ENCODE results near the gene R3HDM4. TPM values are rescaled to one million over a fixed set of nuclear protein-coding genes. Genes with fewer than 3 reads are reported as not detected.

Gene R3HDM4
- total RNA-seq, 1 experiment from 2014 or later = 57.7 TPM

DNA sequence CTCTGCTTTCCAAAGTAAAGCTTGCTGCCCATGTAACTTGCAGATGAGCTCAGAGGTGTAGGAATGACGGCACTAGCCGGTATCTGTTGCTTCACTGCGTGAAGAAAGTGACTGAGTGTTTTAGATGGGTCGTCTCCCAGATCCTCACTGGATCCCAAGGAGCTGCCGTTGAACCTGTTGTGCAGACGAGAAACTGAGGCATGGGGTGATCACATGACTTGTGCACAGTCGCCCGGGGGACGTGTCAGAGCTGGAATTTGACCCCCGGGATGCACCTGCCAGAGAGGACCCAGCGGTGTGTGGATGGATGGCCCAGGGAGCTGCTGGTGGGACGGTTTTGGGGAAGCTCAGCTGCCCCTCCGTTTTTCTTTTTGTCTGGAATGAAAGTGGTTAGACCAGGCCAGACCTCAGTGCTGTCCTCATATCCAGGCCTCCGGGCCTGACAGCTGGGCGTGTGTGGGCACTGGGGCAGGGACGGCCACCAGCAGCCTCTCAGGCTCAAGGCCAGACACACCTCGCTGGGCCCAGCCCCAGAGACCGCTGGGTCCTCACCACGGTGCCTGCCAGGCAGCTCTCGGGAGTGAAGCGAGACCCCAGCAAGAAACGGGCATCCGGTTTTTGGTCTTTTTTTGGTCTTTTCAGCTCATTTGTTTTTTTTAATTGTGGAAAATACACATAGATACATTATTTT lies 25.4 kb upstream of the R3HDM4 start:
- no peaks in the 10 kb centered on the region for H3K27me3 Mint-ChIP-seq (ENCODE audit: insufficient read depth, unreplicated experiment)
- H3K27me3 ChIP-seq (replicated peaks; ENCODE audit: control insufficient read depth, insufficient read depth, low read length) = no peaks in the 10 kb centered on the region
- TF ChIP-seq, protein P1, sequence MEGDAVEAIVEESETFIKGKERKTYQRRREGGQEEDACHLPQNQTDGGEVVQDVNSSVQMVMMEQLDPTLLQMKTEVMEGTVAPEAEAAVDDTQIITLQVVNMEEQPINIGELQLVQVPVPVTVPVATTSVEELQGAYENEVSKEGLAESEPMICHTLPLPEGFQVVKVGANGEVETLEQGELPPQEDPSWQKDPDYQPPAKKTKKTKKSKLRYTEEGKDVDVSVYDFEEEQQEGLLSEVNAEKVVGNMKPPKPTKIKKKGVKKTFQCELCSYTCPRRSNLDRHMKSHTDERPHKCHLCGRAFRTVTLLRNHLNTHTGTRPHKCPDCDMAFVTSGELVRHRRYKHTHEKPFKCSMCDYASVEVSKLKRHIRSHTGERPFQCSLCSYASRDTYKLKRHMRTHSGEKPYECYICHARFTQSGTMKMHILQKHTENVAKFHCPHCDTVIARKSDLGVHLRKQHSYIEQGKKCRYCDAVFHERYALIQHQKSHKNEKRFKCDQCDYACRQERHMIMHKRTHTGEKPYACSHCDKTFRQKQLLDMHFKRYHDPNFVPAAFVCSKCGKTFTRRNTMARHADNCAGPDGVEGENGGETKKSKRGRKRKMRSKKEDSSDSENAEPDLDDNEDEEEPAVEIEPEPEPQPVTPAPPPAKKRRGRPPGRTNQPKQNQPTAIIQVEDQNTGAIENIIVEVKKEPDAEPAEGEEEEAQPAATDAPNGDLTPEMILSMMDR (IDR thresholded peaks at IDR 0.05; ENCODE audit: insufficient read depth in 1 of 2, low read depth in 1 of 2, low read length in 1 of 2, severe bottlenecking in 1 of 2, unreplicated experiment in 1 of 2) = no peak
- H3K9me3 ChIP-seq = no peaks in the 10 kb centered on the region
- H3K4me1 ChIP-seq = no peaks in the 10 kb centered on the region; the same call in 1 of the 2 replicates
- H3K4me3 ChIP-seq (ENCODE audit: low read depth, low read length) = no peak overlapping the region
- H3K9me3 Mint-ChIP-seq (ENCODE audit: unreplicated experiment) = no peaks in the 10 kb centered on the region
- intact Hi-C loops (cut with micrococcal nuclease; ENCODE audit: unreplicated experiment) = no loop called here
- POLR2A ChIA-PET = no interaction called here
- CTCF ChIA-PET = interaction anchor here (0.6 to 1.3 kb wide), 5 partner anchors 8 to 314 kb away, joined by 3 to 6 read pairs (median 4); no protein-coding TSS in a partner anchor
- peaks cover 93% of the 10 kb centered on the region for H3K36me3 Mint-ChIP-seq (ENCODE audit: insufficient read depth, unreplicated experiment)
- H3K4me1 Mint-ChIP-seq (ENCODE audit: low read depth, unreplicated experiment) = no peaks in the 10 kb centered on the region
- no TSS peak for BruUV-seq (replicated peaks)
- H3K36me3 ChIP-seq (ENCODE audit: control insufficient read depth, insufficient read depth, low read length) = peaks cover 5% of the 10 kb centered on the region
- DNase-seq = no peak
- no peak overlapping the region for H3K27ac Mint-ChIP-seq (ENCODE audit: unreplicated experiment)
- no peak overlapping the region for H3K4me3 Mint-ChIP-seq (ENCODE audit: unreplicated experiment)

DNA sequence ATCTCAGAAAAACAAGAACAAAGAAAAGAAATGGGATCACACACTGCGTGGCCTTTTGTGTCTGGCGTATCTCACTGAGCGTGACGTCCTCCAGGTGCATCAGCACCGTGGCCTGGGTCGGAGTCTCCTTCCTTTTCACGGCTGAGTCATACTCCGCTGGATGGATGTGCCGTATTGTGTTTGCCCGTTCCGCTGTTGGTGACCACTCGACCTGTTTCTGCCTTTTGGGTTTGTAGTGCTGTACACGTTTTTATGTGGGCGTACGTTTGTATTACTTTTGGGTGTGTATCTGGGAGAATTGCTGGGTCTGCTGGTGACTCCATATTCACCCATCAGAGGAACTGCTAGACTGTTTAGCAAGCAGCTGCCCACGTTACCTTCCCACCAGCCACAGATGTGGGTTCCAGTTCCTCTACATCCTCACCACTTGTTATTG lies 24.3 kb upstream of the R3HDM4 start:
- H3K4me1 Mint-ChIP-seq (ENCODE audit: low read depth, unreplicated experiment) = no peaks in the 10 kb centered on the region
- H3K27me3 Mint-ChIP-seq (ENCODE audit: insufficient read depth, unreplicated experiment) = no peaks in the 10 kb centered on the region
- CTCF ChIA-PET = interaction anchor here (1.3 kb wide), 1 partner anchor 34 kb away, joined by 6 read pairs; no protein-coding TSS in a partner anchor
- H3K36me3 Mint-ChIP-seq (ENCODE audit: insufficient read depth, unreplicated experiment) = peaks cover 93% of the 10 kb centered on the region
- H3K4me3 Mint-ChIP-seq (ENCODE audit: unreplicated experiment) = no peak overlapping the region
- TF ChIP-seq, protein P1 (IDR thresholded peaks at IDR 0.05; ENCODE audit: insufficient read depth in 1 of 2, low read depth in 1 of 2, low read length in 1 of 2, severe bottlenecking in 1 of 2, unreplicated experiment in 1 of 2) = no peak
- H3K4me3 ChIP-seq (ENCODE audit: low read depth, low read length) = no peak overlapping the region
- peaks cover 5% of the 10 kb centered on the region for H3K36me3 ChIP-seq (ENCODE audit: control insufficient read depth, insufficient read depth, low read length)
- H3K27ac Mint-ChIP-seq (ENCODE audit: unreplicated experiment) = no peak overlapping the region
- intact Hi-C loops (cut with micrococcal nuclease; ENCODE audit: unreplicated experiment) = no loop called here
- H3K4me1 ChIP-seq = peaks cover 9% of the 10 kb centered on the region
- no peak for DNase-seq
- BruUV-seq (replicated peaks) = TSS peak; percentile 15
- no peaks in the 10 kb centered on the region for H3K9me3 ChIP-seq
- POLR2A ChIA-PET = no interaction called here
- H3K27me3 ChIP-seq (replicated peaks; ENCODE audit: control insufficient read depth, insufficient read depth, low read length) = no peaks in the 10 kb centered on the region
- no peaks in the 10 kb centered on the region for H3K9me3 Mint-ChIP-seq (ENCODE audit: unreplicated experiment)

DNA sequence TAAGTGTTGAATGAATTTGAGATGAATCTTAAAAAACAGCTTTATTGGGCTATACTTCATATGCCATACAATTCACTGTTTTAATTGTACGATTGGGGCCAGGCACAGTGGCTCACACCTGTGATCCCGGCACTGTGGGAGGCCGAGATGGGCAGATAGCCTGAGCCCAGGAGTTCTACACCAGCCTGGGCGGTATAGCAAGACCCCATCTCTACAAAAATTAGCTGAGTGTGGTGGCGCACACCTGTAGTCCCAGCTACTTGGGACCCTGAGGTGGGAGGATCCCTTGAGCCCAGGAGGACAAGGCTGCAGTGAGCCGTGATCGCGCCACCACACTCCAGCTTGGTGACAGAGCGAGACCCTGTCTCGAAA lies 23.1 kb upstream of the R3HDM4 start:
- no peaks in the 10 kb centered on the region for H3K27me3 Mint-ChIP-seq (ENCODE audit: insufficient read depth, unreplicated experiment)
- H3K9me3 Mint-ChIP-seq (ENCODE audit: unreplicated experiment) = no peaks in the 10 kb centered on the region
- no peaks in the 10 kb centered on the region for H3K27me3 ChIP-seq (replicated peaks; ENCODE audit: control insufficient read depth, insufficient read depth, low read length)
- H3K9me3 ChIP-seq = no peaks in the 10 kb centered on the region
- no TSS peak for BruUV-seq (replicated peaks)
- H3K4me1 ChIP-seq = peaks cover 10% of the 10 kb centered on the region
- CTCF ChIA-PET = no interaction called here
- H3K36me3 Mint-ChIP-seq (ENCODE audit: insufficient read depth, unreplicated experiment) = peaks cover 93% of the 10 kb centered on the region
- intact Hi-C loops (cut with micrococcal nuclease; ENCODE audit: unreplicated experiment) = no loop called here
- H3K4me1 Mint-ChIP-seq (ENCODE audit: low read depth, unreplicated experiment) = no peaks in the 10 kb centered on the region
- TF ChIP-seq, protein P1 (IDR thresholded peaks at IDR 0.05; ENCODE audit: insufficient read depth in 1 of 2, low read depth in 1 of 2, low read length in 1 of 2, severe bottlenecking in 1 of 2, unreplicated experiment in 1 of 2) = no peak
- H3K36me3 ChIP-seq (ENCODE audit: control insufficient read depth, insufficient read depth, low read length) = peaks cover 4% of the 10 kb centered on the region
- no peak overlapping the region for H3K4me3 Mint-ChIP-seq (ENCODE audit: unreplicated experiment)
- no peak overlapping the region for H3K4me3 ChIP-seq (ENCODE audit: low read depth, low read length)
- H3K27ac Mint-ChIP-seq (ENCODE audit: unreplicated experiment) = no peak overlapping the region
- DNase-seq = no peak
- POLR2A ChIA-PET = no interaction called here
